ENCODE measurements around the gene GBX1.

GRCh38 chr7:151173386-151174245, 6.1 kb upstream of the GBX1 start:
- TF ChIP-seq TAF1 (IDR thresholded peaks at IDR 0.05; ENCODE audit: low read depth, low read length), result no peak
- no peak for TF ChIP-seq POLR2AphosphoS5 (IDR thresholded peaks at IDR 0.05; ENCODE audit: low read depth, low read length)

Measured in GM12891 (cell line).